ENCODE data around the gene BSN.

BSN gene

GRCh38 chr3:49652218-49652902 is 98.1 kb downstream of the BSN start:
- no peak for DNase-seq (ENCODE audit: extremely low read depth in 1 of 2, low read depth in 1 of 2)

DNA sequence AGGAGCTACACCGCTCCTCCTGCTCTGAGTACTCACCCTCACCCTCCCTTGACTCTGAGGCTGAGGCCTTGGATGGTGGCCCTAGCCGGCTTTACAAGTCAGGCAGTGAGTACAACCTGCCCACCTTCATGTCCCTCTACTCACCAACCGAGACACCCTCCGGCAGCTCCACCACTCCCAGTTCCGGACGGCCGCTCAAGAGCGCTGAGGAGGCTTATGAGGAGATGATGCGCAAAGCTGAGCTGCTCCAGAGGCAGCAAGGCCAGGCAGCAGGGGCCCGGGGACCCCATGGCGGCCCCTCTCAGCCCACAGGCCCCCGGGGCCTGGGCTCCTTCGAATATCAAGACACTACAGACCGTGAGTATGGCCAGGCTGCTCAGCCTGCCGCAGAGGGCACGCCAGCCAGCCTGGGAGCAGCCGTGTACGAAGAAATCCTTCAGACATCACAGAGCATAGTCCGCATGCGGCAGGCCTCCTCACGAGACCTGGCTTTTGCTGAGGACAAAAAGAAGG is 98.7 kb downstream of the BSN start:
- no peak for DNase-seq (ENCODE audit: extremely low read depth in 1 of 2, low read depth in 1 of 2)

DNA sequence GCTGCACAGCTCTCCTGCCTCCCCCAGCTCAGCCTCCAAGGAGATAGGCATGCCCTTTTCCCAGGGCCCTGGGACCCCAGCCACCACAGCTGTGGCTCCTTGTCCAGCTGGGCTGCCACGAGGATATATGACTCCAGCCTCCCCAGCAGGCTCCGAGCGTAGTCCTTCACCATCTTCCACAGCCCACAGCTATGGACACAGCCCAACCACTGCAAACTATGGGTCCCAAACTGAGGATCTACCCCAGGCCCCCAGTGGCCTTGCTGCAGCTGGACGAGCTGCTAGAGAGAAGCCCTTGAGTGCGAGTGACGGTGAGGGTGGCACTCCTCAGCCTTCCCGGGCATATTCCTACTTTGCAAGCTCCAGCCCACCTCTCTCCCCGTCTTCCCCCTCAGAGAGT is 99.3 kb downstream of the BSN start:
- no peak for DNase-seq (ENCODE audit: extremely low read depth in 1 of 2, low read depth in 1 of 2)

DNA sequence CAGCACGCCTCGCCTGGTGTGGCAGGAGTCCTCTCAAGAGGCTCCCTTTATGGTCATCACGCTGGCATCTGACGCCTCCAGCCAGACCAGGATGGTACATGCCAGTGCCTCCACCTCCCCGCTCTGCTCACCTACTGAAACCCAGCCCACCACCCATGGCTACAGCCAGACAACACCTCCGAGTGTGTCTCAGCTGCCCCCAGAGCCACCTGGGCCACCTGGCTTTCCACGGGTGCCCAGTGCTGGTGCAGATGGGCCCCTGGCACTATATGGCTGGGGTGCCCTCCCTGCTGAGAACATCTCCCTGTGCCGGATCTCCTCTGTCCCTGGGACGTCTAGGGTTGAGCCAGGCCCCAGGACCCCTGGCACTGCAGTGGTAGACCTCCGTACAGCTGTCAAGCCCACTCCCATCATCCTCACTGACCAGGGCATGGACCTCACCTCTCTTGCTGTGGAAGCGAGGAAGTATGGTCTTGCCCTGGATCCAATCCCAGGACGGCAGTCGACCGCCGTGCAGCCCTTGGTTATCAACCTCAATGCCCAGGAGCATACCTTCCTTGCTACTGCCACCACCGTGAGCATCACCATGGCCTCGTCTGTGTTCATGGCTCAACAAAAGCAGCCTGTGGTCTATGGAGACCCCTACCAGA is 100.0 kb downstream of the BSN start:
- DNase-seq (ENCODE audit: extremely low read depth in 1 of 2, low read depth in 1 of 2) = no peak

DNA sequence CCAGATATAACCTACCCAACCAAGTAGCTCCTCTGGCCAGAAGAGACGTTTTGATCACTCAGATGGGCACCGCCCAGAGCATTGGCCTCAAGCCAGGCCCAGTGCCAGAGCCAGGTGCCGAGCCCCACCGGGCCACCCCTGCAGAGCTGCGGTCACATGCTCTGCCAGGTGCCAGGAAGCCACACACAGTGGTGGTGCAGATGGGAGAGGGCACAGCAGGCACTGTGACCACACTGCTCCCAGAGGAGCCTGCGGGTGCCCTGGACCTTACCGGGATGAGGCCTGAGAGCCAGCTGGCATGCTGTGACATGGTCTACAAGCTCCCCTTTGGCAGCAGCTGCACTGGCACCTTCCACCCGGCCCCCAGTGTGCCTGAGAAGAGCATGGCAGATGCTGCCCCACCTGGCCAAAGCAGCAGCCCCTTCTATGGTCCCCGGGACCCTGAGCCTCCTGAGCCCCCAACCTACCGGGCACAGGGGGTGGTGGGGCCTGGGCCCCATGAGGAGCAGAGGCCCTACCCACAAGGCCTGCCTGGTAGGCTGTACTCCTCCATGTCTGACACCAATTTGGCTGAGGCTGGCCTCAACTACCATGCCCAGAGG is 100.8 kb downstream of the BSN start:
- no peak for DNase-seq (ENCODE audit: extremely low read depth in 1 of 2, low read depth in 1 of 2)

GRCh38 chr3:49655731-49656285 is 101.5 kb downstream of the BSN start:
- no peak for DNase-seq (ENCODE audit: extremely low read depth in 1 of 2, low read depth in 1 of 2)

GRCh38 chr3:49656541-49657112 is 102.3 kb downstream of the BSN start:
- DNase-seq (ENCODE audit: extremely low read depth in 1 of 2, low read depth in 1 of 2) = no peak

- DNase-seq (ENCODE audit: extremely low read depth in 1 of 2, low read depth in 1 of 2) = no peak
Measured at GRCh38 chr3:49657208-49657915, 103.1 kb downstream of the BSN start.

DNA sequence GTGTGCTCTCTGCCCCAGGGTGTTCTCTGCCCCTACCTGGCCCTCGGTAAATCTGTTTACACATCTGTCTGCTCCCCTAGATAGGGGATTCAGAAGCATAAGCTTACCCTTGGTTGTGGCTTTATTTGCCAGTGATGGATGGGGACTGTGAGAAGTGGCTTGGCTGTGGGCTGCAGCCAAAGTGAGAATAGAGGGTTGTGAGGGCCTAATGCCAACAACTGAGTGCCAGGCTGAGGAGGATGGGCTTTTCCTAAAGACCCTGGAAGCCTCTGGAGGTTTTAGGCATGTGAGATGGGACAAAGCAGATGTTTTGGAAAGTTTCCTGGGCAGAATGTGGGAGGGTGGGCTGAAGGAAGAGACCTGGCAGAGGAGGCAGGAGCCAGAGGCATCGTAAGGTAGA is 104.4 kb downstream of the BSN start:
- DNase-seq (ENCODE audit: extremely low read depth in 1 of 2, low read depth in 1 of 2) = no peak

DNA sequence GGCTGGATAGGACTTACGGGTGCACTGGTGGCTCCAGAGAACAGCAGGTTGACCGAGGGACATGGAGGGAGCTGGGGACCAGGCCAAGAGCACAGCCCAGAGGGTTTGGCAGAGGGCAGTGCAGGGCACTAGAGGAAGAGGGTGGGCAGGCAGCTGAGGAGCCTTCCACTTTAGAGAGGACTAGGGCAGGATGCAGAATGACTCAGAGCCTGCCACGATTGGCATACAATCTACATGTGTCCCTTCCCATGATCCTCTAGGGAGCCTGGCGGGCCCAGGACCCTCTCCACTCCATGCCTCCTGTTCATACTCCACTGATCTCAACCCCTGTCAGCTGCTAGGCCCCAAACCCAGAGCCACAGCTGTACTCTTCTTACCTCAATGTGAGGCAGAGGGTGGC is 105.5 kb downstream of the BSN start:
- no peak for DNase-seq (ENCODE audit: extremely low read depth in 1 of 2, low read depth in 1 of 2)

- DNase-seq (ENCODE audit: extremely low read depth in 1 of 2, low read depth in 1 of 2) = no peak
Measured at GRCh38 chr3:49661281-49661680, 107.0 kb downstream of the BSN start.

DNA sequence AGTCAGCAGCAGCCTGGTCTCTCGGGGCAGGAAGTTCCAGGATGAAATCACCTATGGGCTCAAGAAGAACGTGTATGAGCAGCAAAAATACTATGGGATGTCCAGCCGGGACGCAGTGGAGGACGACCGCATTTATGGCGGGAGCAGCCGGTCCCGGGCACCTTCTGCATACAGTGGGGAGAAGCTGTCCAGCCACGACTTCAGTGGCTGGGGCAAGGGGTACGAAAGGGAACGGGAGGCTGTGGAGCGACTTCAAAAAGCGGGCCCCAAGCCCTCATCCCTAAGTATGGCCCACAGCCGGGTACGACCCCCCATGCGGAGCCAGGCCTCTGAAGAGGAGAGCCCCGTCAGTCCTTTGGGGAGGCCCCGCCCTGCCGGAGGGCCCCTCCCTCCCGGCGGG is 107.7 kb downstream of the BSN start:
- DNase-seq (ENCODE audit: extremely low read depth in 1 of 2, low read depth in 1 of 2) = no peak

- no peak for DNase-seq (ENCODE audit: extremely low read depth in 1 of 2, low read depth in 1 of 2)
Measured at GRCh38 chr3:49662720-49663413, 108.6 kb downstream of the BSN start.

DNA sequence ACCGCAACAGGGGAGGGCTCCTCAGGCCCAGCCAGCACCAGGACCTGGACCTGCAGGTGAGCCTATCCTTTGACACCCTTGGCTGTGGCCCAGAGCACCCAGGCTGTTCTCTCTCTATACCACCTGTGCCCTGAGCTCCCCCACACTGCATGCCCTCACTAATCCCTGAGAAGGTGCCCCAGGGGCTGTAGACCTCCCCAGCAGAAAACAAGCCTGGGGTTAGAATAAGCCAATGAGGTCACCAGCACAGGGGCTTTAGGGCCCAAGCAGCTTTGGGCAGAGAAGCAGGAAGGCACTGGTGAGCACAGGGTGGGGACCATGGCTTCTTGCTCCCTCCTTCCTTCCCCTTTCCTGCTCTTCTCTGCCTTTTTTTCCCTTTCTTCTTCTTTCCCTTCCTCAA is 109.6 kb downstream of the BSN start:
- DNase-seq (ENCODE audit: extremely low read depth in 1 of 2, low read depth in 1 of 2) = no peak

DNA sequence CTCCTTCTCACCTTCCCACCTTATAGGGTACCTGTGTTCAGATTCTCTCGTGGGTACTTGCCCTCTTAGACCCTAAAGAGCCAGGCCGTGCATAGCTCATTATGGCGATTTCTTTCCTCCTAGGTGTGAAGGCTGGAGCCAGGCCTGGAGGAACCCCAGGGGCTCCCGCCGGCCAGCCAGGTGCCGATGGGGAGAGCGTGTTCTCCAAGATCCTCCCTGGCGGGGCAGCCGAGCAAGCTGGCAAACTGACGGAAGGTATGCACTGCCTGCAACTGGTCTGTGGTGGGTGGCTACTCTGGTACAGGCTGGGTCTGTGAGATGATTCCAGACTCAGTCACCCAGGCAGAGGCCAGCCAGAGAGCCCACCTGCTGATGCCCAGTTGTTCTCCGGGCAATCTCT is 110.0 kb downstream of the BSN start:
- DNase-seq (ENCODE audit: extremely low read depth in 1 of 2, low read depth in 1 of 2) = no peak

DNA sequence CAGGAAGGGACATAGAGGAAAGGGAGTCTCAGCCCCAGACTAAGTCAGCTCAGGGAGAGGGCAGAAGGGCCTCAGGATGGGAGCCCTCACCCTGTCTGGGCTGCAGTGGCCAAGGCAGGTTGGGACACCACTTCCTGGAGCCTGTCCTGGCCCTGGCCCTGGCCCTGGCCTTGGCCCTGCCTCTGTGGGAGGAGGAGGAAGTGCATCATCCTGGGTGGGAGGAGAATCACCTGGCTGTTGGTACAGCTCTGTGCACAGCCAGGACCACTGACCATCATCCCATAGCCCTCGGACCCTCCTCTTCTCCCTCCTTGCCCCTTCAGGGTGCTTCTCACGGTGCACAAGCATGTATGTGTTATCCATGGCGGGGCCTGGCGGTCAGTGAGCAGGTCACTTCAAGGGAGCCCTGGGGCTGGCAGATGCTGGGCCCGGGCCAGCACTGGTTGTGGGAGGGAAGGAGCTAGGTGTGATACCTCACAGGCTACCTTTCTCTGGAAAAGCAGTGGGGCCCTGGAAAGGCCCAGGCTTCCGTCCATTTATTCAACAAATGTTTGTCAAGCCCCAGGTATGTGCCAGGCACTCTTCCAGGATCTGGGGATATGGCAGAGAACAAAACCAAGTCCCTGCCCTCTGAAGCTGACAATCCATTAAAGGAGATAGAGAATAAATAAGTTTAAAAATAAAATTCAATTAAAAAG is 111.7 kb downstream of the BSN start:
- no peak for DNase-seq (ENCODE audit: extremely low read depth in 1 of 2, low read depth in 1 of 2)

DNA sequence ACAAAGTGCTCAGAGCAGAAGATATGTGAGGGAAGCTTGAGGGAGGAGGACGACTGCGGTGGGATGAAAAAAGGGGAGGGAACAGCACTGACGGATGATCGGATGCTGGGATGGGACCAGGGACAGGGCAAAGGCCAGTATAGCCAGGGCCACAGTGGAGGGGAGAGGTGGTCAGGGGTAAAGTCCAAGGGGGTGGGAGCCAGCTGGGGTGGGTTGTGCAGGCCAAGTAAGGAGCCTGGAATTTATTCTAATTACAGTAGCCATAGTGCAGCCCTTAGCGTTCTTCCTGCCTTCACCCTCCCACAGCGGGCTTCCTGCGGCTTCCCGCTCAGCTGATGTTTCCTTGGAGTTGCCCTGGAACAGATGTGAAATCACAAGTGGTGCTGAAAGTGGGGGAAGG is 112.3 kb downstream of the BSN start:
- DNase-seq (ENCODE audit: extremely low read depth in 1 of 2, low read depth in 1 of 2) = no peak

- DNase-seq (ENCODE audit: extremely low read depth in 1 of 2, low read depth in 1 of 2) = no peak
Measured at GRCh38 chr3:49667701-49668413, 113.6 kb downstream of the BSN start.

GRCh38 chr3:49668414-49668797 is 114.1 kb downstream of the BSN start:
- no peak for DNase-seq (ENCODE audit: extremely low read depth in 1 of 2, low read depth in 1 of 2)

Measured in stimulated activated CD8-positive, alpha-beta memory T cell treated with anti-CD3 and anti-CD28 coated beads, Interleukin-7, amount 100 ng/mL, for 48 hours (primary cell).